Ishikawa (cell line): ENCODE measurements around the gene ZNF296.

Experiments
- CREB1 ChIP-seq: IDR thresholded peaks from 2 replicates; pipeline ENCODE4 v1.6.1; 2012; ENCODE audit warnings: low read depth
- EGR1 ChIP-seq: IDR thresholded peaks from 2 replicates; pipeline ENCODE4 v1.6.1; 2012
- EP300 ChIP-seq: IDR thresholded peaks from 2 replicates; pipeline ENCODE4 v1.6.1; 2012; ENCODE audit warnings: borderline replicate concordance
- FOXM1 ChIP-seq: IDR thresholded peaks from 2 replicates; pipeline ENCODE4 v1.6.1; 2012; ENCODE audit warnings: low read depth, borderline replicate concordance
- MAX ChIP-seq: IDR thresholded peaks from 2 replicates; pipeline ENCODE4 v1.6.1; 2012
- RAD21 ChIP-seq: IDR thresholded peaks from 2 replicates; pipeline ENCODE4 v1.6.1; 2012; ENCODE audit warnings: low read depth
- REST ChIP-seq: IDR thresholded peaks from 2 replicates; pipeline ENCODE4 v1.6.1; 2012; ENCODE audit warnings: low read depth, mild to moderate bottlenecking
- TAF1 ChIP-seq: IDR thresholded peaks from 2 replicates; pipeline ENCODE4 v1.6.1; 2012; ENCODE audit warnings: low read depth, mild to moderate bottlenecking
- TCF12 ChIP-seq: IDR thresholded peaks from 2 replicates; pipeline ENCODE4 v1.6.1; 2012; ENCODE audit warnings: low read depth
- TEAD4 ChIP-seq: IDR thresholded peaks from 2 replicates; pipeline ENCODE4 v1.6.1; 2012
- YY1 ChIP-seq: IDR thresholded peaks from 2 replicates; pipeline ENCODE4 v1.6.1; 2012; ENCODE audit warnings: low read depth
- TF ChIP-seq, protein P1 (sequence below): IDR thresholded peaks from 2 replicates; pipeline ENCODE4 v1.6.1; 2012

DNA sequence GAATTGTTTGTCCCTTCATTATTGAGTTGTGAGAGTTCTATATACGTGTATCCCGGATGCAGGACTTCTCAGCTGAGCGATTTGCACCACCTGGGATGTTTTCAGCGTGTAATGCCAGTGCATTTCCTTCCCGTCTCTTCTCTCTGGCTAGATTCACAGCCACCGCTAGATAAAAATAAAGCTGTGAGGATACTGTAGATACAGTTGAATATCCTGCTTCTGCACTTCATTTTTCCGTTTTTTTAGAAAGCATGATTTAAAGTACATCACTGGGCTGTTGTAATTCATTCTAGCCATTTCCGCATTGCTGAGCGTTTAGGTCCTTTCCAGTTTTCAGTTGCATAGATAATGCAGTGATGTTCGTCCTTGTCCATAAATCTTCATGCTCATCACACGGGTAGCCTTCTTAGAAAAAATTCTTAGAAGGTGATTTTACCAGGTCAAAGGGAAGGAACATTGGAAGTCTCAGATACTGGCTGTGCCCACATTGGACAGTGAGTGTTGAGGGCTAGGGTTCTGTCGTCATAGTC is 31.4 kb upstream of the ZNF296 start:
- TF ChIP-seq REST (no peak), EP300 (no peak), FOXM1 (no peak), TCF12 (no peak), TAF1 (no peak), RAD21 (no peak), TEAD4 (no peak), MAX (no peak), YY1 (no peak), EGR1 (no peak), CREB1 (no peak)
- TF ChIP-seq, protein P1, sequence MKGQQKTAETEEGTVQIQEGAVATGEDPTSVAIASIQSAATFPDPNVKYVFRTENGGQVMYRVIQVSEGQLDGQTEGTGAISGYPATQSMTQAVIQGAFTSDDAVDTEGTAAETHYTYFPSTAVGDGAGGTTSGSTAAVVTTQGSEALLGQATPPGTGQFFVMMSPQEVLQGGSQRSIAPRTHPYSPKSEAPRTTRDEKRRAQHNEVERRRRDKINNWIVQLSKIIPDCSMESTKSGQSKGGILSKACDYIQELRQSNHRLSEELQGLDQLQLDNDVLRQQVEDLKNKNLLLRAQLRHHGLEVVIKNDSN, result no peak
